Epithelial cell of prostate (primary cell): ENCODE measurements around the gene FCRL6.

Experiments
- DNase-seq: peaks from one replicate; pipeline ENCODE4 v3.0.0-alpha.2; 2011; ENCODE audit warnings: low read depth, low spot score
- H3K27ac ChIP-seq: fragments of 450-650 bp; 2 replicates; pipeline ENCODE4 v1.5.1; 2017; ENCODE audit warnings: mild to moderate bottlenecking

FCRL6 gene

GRCh38 chr1:159830722-159831121, 28.6 kb downstream of the FCRL6 start:
- no peak overlapping the region for H3K27ac ChIP-seq
- DNase-seq = no peak

- no peak overlapping the region for H3K27ac ChIP-seq
- DNase-seq = no peak
Measured at GRCh38 chr1:159831412-159832141, 29.4 kb downstream of the FCRL6 start.

- DNase-seq = no peak
- H3K27ac ChIP-seq = no peak overlapping the region
Measured at GRCh38 chr1:159832309-159832708, 30.1 kb downstream of the FCRL6 start.

- no peak overlapping the region for H3K27ac ChIP-seq
- no peak for DNase-seq
Measured at GRCh38 chr1:159835356-159835755, 33.2 kb downstream of the FCRL6 start.

GRCh38 chr1:159835862-159836525, 33.8 kb downstream of the FCRL6 start:
- DNase-seq = no peak

GRCh38 chr1:159838715-159839114, 36.6 kb downstream of the FCRL6 start:
- no peak for DNase-seq
- H3K27ac ChIP-seq = no peak overlapping the region

More at GRCh38 chr1:159835862-159836525, 33.8 kb downstream of the FCRL6 start:
- no peak overlapping the region for H3K27ac ChIP-seq

- DNase-seq = no peak
- no peak overlapping the region for H3K27ac ChIP-seq
Measured at GRCh38 chr1:159839116-159839849, 37.1 kb downstream of the FCRL6 start.

GRCh38 chr1:159841749-159842148, 39.6 kb downstream of the FCRL6 start:
- no peak for DNase-seq
- no peak overlapping the region for H3K27ac ChIP-seq

GRCh38 chr1:159843459-159843858, 41.3 kb downstream of the FCRL6 start:
- H3K27ac ChIP-seq = no peak overlapping the region
- no peak for DNase-seq

- no peak for DNase-seq
- H3K27ac ChIP-seq = no peak overlapping the region
Measured at GRCh38 chr1:159845751-159846629, 43.8 kb downstream of the FCRL6 start.

- DNase-seq = no peak
- no peak overlapping the region for H3K27ac ChIP-seq
Measured at GRCh38 chr1:159847231-159847630, 45.1 kb downstream of the FCRL6 start.

- peak overlapping the region; percentile 89 for H3K27ac ChIP-seq
- DNase-seq = no peak
Measured at GRCh38 chr1:159848326-159848725, 46.2 kb downstream of the FCRL6 start.

- peak overlapping the region; percentile 89 for H3K27ac ChIP-seq
- peak; percentile 51 for DNase-seq
Measured at GRCh38 chr1:159849626-159850366, 47.6 kb downstream of the FCRL6 start.

GRCh38 chr1:159851407-159851806, 49.2 kb downstream of the FCRL6 start:
- DNase-seq = no peak
- H3K27ac ChIP-seq = no peak overlapping the region

- no peak for DNase-seq
- H3K27ac ChIP-seq = peak overlapping the region; percentile 63
Measured at GRCh38 chr1:159853417-159854115, 51.4 kb downstream of the FCRL6 start.

GRCh38 chr1:159854116-159854692, 52.0 kb downstream of the FCRL6 start:
- DNase-seq = no peak
- H3K27ac ChIP-seq = peak overlapping the region; percentile 63

- no peak for DNase-seq
- H3K27ac ChIP-seq = peak overlapping the region; percentile 63
Measured at GRCh38 chr1:159854693-159855192, 52.6 kb downstream of the FCRL6 start.

GRCh38 chr1:159855709-159856108, 53.5 kb downstream of the FCRL6 start:
- no peak overlapping the region for H3K27ac ChIP-seq
- no peak for DNase-seq
